ENCODE measurements around the gene UBE2S. TPM values are rescaled to one million over a fixed set of nuclear protein-coding genes. Genes with fewer than 3 reads are reported as not detected.

UBE2S gene
- total and polyA plus RNA-seq, 10 of the 15 experiments (the other 5 are each of a cell fraction or from before 2014, with no cell fraction given) = 2.3 to 640 (median 127) TPM

- TF ChIP-seq ZBTB33 (IDR thresholded peaks at IDR 0.05) = no peak
- TF ChIP-seq BCL3 (IDR thresholded peaks at IDR 0.05; ENCODE audit: borderline replicate concordance, insufficient read depth, low read depth, low read length, poor library complexity, severe bottlenecking) = no peak
- TF ChIP-seq POLR2A (IDR thresholded peaks at IDR 0.05; ENCODE audit: low read depth, low read length) = no peak
- no peak for TF ChIP-seq IRF4 (IDR thresholded peaks at IDR 0.05; ENCODE audit: low read depth, low read length)
- TF ChIP-seq ZNF592 (IDR thresholded peaks at IDR 0.05) = no peak
- no peak for TF ChIP-seq BCL11A (IDR thresholded peaks at IDR 0.05; ENCODE audit: low read depth, low read length)
Measured at GRCh38 chr19:55373306-55373992, 34.1 kb downstream of the UBE2S start (continued).
